Small intestine (tissue), 7 donors: ENCODE results near the gene CD47. TPM values are rescaled to one million over a fixed set of nuclear protein-coding genes. Genes with fewer than 3 reads are reported as not detected.

Experiments used
- DNase-seq, 2 donors: peaks; one replicate each; pipeline versions ENCODE4 v3.0.0 to v3.0.0-alpha.2; 2013
- FAIRE-seq: peaks from 2 replicates; lab custom pipeline; 2012; peaks lifted over from hg19 to GRCh38; lab: Jason Lieb, UNC
- H3K27ac ChIP-seq, 3 donors: one replicate each; pipeline ENCODE4 v1.5.1; 2013; ENCODE audit warnings: low read length in 2 of 3, mild to moderate bottlenecking in 2 of 3, control low read depth in 1 of 3, inconsistent platforms in 1 of 3, low read depth in 1 of 3, moderate library complexity in 1 of 3
- H3K27me3 ChIP-seq, 3 donors: one replicate each; pipeline ENCODE4 v1.6.1; 2013; ENCODE audit warnings: low read length in 3 of 3, inconsistent platforms in 1 of 3; ENCODE audit not compliant: control insufficient read depth in 3 of 3, insufficient read depth in 3 of 3
- H3K36me3 ChIP-seq, 3 donors: one replicate each; pipeline ENCODE4 v1.6.1; 2013; ENCODE audit warnings: low read length in 3 of 3, inconsistent platforms in 1 of 3, low read depth in 1 of 3, mild to moderate bottlenecking in 1 of 3, moderate library complexity in 1 of 3; ENCODE audit not compliant: control insufficient read depth in 3 of 3, insufficient read depth in 2 of 3
- H3K4me1 ChIP-seq, 3 donors: one replicate each; pipeline ENCODE4 v1.6.1; 2013; ENCODE audit warnings: low read length in 2 of 3, inconsistent platforms in 1 of 3, low read depth in 1 of 3, mild to moderate bottlenecking in 1 of 3, moderate library complexity in 1 of 3; ENCODE audit not compliant: control insufficient read depth in 3 of 3, insufficient read depth in 2 of 3
- H3K4me3 ChIP-seq, 3 donors: one replicate each; pipeline ENCODE4 v1.5.1; 2013; ENCODE audit warnings: low read length in 3 of 3, control low read depth in 1 of 3, inconsistent platforms in 1 of 3, low read depth in 1 of 3, mild to moderate bottlenecking in 1 of 3, moderate library complexity in 1 of 3
- H3K9me3 ChIP-seq, 2 donors: one replicate each; pipeline ENCODE4 v1.6.1; 2013; ENCODE audit warnings: low read depth in 1 of 2, low read length in 1 of 2; ENCODE audit not compliant: control insufficient read depth in 2 of 2, insufficient read depth in 1 of 2
- WGBS, 3 donors: extraction: QIAGEN DNeasy Blood & Tissue Kit; methylation state at CpG; one replicate each; pipeline ENCODE4 v1.1.7; 2013; 5-methylcytosine and 5-hydroxymethylcytosine counted together
- polyA plus RNA-seq, 4 donors: library from polyadenylated mRNA; stranded (reverse) in 3 of 4; unstranded in 1 of 4; fragments of 200-250 nt in 3 of 4; fragments of 120-200 nt in 1 of 4; gene quantifications; one replicate each; pipeline versions ENCODE4 v1.2.1 to v1.2.3, GENCODE V29; 2013
- donor health status: healthy with polysubstance abuse.
- donor health status: control.
- donor health status: control.
- donor health status: Bipolar disorder and iron deficiency.
- donor health status: healthy.

Gene CD47
- polyA plus RNA-seq, 4 donors = 18.9 to 68.2 (median 48.2) TPM

- H3K4me3 ChIP-seq = no peak overlapping the region
- no peak overlapping the region for H3K27ac ChIP-seq
- no peak for DNase-seq
- H3K9me3 ChIP-seq = no peaks in the 10 kb centered on the region
- no peaks in the 10 kb centered on the region for H3K36me3 ChIP-seq
- no peak for FAIRE-seq
- peaks cover 0 to 6% (median 0%) of the 10 kb centered on the region in 3 donors for H3K4me1 ChIP-seq
- H3K27me3 ChIP-seq = peaks cover 0 to 2% (median 0%) of the 10 kb centered on the region in 3 donors
- WGBS, 3 donors = 80 to 92% (median 83%) methylated on average over 3 of the region's 3 CpGs
Observed at GRCh38 chr3:108122276-108122675, 31.4 kb upstream of the CD47 start.

- peaks cover 0 to 2% (median 0%) of the 10 kb centered on the region in 3 donors for H3K27me3 ChIP-seq
- peaks cover 0 to 3% (median 0%) of the 10 kb centered on the region in 3 donors for H3K4me1 ChIP-seq
- H3K27ac ChIP-seq = no peak overlapping the region
- 88 to 93% (median 90%) methylated on average over 3 of the region's 3 CpGs for WGBS, 3 donors
- H3K36me3 ChIP-seq = no peaks in the 10 kb centered on the region
- FAIRE-seq (no peak), DNase-seq (peak in 1 of 2 donors; percentile 41)
- H3K4me3 ChIP-seq = no peak overlapping the region
- no peaks in the 10 kb centered on the region for H3K9me3 ChIP-seq
Observed at GRCh38 chr3:108119398-108120104, 28.7 kb upstream of the CD47 start.

GRCh38 chr3:108118038-108118768 is 27.4 kb upstream of the CD47 start:
- Histone ChIP-seq H3K4me3 (no peak overlapping the region), H3K9me3 (no peaks in the 10 kb centered on the region), H3K27ac (no peak overlapping the region), H3K27me3 (peaks cover 0 to 2% (median 0%) of the 10 kb centered on the region in 3 donors), H3K36me3 (no peaks in the 10 kb centered on the region), H3K4me1 (no peaks in the 10 kb centered on the region)
- WGBS, 3 donors = 78 to 90% (median 79%) methylated on average over 6 of the region's 6 CpGs
- no peak for FAIRE-seq
- no peak for DNase-seq

GRCh38 chr3:108117241-108117775 is 26.5 kb upstream of the CD47 start:
- Histone ChIP-seq H3K4me1 (no peaks in the 10 kb centered on the region), H3K9me3 (no peaks in the 10 kb centered on the region), H3K27me3 (peaks cover 0 to 2% (median 0%) of the 10 kb centered on the region in 3 donors), H3K36me3 (no peaks in the 10 kb centered on the region), H3K4me3 (no peak overlapping the region), H3K27ac (no peak overlapping the region)
- FAIRE-seq (no peak), DNase-seq (no peak)
- WGBS, 3 donors = 76 to 83% (median 83%) methylated on average over 6 of the region's 6 CpGs

GRCh38 chr3:108114423-108115065 is 23.7 kb upstream of the CD47 start:
- WGBS, 3 donors = 81 to 90% (median 89%) methylated on average over 16 of the region's 16 CpGs
- no peak overlapping the region for H3K27ac ChIP-seq
- no peaks in the 10 kb centered on the region for H3K4me1 ChIP-seq
- FAIRE-seq = no peak
- no peak overlapping the region for H3K4me3 ChIP-seq
- peaks cover 0 to 2% (median 0%) of the 10 kb centered on the region in 3 donors for H3K27me3 ChIP-seq
- H3K36me3 ChIP-seq = no peaks in the 10 kb centered on the region
- DNase-seq = no peak
- no peaks in the 10 kb centered on the region for H3K9me3 ChIP-seq

GRCh38 chr3:108113975-108114374 is 23.1 kb upstream of the CD47 start:
- no peak for FAIRE-seq
- Histone ChIP-seq H3K27me3 (peaks cover 0 to 2% (median 0%) of the 10 kb centered on the region in 3 donors), H3K27ac (no peak overlapping the region), H3K4me1 (no peaks in the 10 kb centered on the region), H3K36me3 (no peaks in the 10 kb centered on the region), H3K9me3 (no peaks in the 10 kb centered on the region), H3K4me3 (no peak overlapping the region)
- no peak for DNase-seq
- WGBS, 3 donors = 95 to 98% (median 96%) methylated on average over 15 of the region's 15 CpGs

- FAIRE-seq (no peak), DNase-seq (no peak)
- WGBS, 3 donors = 78 to 98% (median 94%) methylated on average over 3 of the region's 3 CpGs
- Histone ChIP-seq H3K27me3 (no peaks in the 10 kb centered on the region), H3K27ac (no peak overlapping the region), H3K9me3 (no peaks in the 10 kb centered on the region), H3K36me3 (no peaks in the 10 kb centered on the region), H3K4me3 (no peak overlapping the region), H3K4me1 (no peaks in the 10 kb centered on the region)
Observed at GRCh38 chr3:108110934-108111333, 20.1 kb upstream of the CD47 start.

GRCh38 chr3:108108416-108108815 is 17.6 kb upstream of the CD47 start:
- DNase-seq (no peak), FAIRE-seq (no peak)
- Histone ChIP-seq H3K9me3 (no peaks in the 10 kb centered on the region), H3K36me3 (no peaks in the 10 kb centered on the region), H3K4me1 (peaks cover 0 to 5% (median 0%) of the 10 kb centered on the region in 3 donors), H3K27me3 (no peaks in the 10 kb centered on the region), H3K4me3 (no peak overlapping the region), H3K27ac (no peak overlapping the region)
- WGBS, 3 donors = 77 to 85% (median 85%) methylated on average over 2 of the region's 2 CpGs
